GM12875 (cell line): ENCODE results near the gene ECE2.

Experiments used
- H3K4me3 ChIP-seq: one replicate; pipeline ENCODE4 v1.5.1; 2011; ENCODE audit warnings: low read depth, low read length, control low read depth
- TF ChIP-seq, protein P1 (sequence below): IDR thresholded peaks from 2 replicates; pipeline ENCODE4 v1.5.1; 2011; ENCODE audit warnings: low read depth, mild to moderate bottlenecking, control low read depth, inconsistent platforms, low read length, moderate library complexity, borderline replicate concordance; ENCODE audit not compliant: insufficient read depth

Gene ECE2

DNA sequence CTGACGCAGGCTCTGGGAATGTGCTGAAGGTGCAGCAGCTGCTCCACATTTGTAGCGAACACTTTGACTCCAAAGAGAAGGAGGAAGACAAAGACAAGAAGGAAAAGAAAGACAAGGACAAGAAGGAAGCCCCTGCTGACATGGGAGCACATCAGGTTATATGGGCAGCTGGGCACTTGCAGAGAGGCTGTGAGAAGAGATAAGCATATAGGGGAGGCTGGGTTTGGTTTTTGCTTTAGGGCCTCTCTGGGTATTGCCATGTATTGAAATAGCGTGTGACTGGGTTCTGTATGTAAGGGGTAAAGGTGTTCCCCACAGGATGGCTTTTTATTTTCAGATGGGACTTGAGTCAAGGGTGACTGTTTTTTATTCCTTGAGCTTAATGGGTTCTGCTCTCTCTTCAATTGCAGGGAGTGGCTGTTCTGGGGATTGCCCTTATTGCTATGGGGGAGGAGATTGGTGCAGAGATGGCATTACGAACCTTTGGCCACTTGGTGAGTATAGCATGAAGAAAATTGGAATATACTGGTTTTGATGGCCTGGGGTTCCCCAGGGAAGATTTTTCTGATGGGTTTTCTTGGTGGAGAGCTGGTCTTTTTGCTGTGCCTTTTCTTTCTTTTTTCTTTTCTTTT is 30.6 kb downstream of the ECE2 start:
- no peak overlapping the region for H3K4me3 ChIP-seq
- TF ChIP-seq, protein P1, sequence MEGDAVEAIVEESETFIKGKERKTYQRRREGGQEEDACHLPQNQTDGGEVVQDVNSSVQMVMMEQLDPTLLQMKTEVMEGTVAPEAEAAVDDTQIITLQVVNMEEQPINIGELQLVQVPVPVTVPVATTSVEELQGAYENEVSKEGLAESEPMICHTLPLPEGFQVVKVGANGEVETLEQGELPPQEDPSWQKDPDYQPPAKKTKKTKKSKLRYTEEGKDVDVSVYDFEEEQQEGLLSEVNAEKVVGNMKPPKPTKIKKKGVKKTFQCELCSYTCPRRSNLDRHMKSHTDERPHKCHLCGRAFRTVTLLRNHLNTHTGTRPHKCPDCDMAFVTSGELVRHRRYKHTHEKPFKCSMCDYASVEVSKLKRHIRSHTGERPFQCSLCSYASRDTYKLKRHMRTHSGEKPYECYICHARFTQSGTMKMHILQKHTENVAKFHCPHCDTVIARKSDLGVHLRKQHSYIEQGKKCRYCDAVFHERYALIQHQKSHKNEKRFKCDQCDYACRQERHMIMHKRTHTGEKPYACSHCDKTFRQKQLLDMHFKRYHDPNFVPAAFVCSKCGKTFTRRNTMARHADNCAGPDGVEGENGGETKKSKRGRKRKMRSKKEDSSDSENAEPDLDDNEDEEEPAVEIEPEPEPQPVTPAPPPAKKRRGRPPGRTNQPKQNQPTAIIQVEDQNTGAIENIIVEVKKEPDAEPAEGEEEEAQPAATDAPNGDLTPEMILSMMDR, result no peak

DNA sequence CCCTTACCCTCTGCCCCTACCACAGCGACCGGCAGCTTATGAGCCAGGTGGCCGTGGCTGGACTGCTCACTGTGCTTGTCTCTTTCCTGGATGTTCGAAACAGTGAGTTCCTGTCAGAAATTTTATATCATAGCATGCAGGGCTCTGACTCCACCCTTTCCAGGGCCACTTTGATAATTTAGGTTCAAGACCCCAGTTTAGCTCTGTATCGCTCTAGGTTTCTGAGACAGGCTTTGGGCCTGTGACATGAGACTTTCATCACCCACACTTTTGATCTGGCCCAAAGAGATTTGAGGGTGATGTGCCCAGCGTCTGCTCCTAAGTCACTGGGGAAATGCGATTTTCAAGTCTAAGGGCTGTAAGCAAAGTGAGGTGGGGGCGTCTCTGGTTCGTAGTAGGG is 32.1 kb downstream of the ECE2 start:
- no peak overlapping the region for H3K4me3 ChIP-seq
- TF ChIP-seq, protein P1, result no peak

DNA sequence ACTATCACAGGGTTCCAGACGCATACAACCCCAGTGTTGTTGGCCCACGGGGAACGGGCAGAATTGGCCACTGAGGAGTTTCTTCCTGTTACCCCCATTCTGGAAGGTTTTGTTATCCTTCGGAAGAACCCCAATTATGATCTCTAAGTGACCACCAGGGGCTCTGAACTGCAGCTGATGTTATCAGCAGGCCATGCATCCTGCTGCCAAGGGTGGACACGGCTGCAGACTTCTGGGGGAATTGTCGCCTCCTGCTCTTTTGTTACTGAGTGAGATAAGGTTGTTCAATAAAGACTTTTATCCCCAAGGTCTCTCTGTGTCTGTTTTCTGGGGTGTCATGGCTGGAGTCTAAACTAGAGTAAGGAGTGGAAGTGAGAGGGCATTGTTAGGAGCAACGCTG is 32.9 kb downstream of the ECE2 start:
- TF ChIP-seq, protein P1, result no peak
- H3K4me3 ChIP-seq, result no peak overlapping the region

DNA sequence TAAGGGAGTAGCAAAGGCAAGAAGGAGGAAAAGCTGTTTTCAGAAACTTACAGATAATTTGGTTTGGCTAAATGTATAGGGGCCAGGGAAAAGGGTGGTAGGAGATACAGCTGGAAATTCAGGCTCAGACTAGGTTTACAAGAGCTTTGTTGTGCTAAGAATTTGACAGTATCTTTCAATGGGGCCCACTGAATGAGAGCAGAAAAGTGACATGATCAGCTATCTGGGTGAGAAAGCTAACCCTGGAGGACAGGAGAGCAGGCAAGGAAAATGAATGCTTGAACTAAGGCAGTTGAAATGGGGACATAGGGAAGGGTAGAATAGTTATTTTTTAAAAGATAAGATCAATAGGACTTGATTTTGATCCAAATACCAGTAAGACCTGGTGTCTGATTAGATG is 35.8 kb downstream of the ECE2 start:
- TF ChIP-seq, protein P1, result no peak
- no peak overlapping the region for H3K4me3 ChIP-seq

DNA sequence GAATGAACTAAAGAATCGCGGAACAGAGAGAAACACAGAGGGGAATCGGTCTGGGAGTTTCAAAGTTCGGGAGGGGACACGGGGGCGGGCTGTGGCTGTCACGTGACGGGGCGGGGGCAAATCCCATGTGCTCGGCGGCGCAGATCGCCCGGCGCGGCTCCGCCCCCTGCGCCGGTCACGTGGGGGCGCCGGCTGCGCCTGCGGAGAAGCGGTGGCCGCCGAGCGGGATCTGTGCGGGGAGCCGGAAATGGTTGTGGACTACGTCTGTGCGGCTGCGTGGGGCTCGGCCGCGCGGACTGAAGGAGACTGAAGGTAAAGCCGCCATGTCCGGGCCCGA is 38.5 kb downstream of the ECE2 start, which contains the start of gene EIF4G1:
TSS of gene EIF4G1 (plus strand) at position 244 of the 337 bp plus-strand sequence. CDS start 1,191 bp downstream, outside the sequence.
- TF ChIP-seq, protein P1, result no peak
- H3K4me3 ChIP-seq, result peak within 1 kb of the TSS; percentile 88

DNA sequence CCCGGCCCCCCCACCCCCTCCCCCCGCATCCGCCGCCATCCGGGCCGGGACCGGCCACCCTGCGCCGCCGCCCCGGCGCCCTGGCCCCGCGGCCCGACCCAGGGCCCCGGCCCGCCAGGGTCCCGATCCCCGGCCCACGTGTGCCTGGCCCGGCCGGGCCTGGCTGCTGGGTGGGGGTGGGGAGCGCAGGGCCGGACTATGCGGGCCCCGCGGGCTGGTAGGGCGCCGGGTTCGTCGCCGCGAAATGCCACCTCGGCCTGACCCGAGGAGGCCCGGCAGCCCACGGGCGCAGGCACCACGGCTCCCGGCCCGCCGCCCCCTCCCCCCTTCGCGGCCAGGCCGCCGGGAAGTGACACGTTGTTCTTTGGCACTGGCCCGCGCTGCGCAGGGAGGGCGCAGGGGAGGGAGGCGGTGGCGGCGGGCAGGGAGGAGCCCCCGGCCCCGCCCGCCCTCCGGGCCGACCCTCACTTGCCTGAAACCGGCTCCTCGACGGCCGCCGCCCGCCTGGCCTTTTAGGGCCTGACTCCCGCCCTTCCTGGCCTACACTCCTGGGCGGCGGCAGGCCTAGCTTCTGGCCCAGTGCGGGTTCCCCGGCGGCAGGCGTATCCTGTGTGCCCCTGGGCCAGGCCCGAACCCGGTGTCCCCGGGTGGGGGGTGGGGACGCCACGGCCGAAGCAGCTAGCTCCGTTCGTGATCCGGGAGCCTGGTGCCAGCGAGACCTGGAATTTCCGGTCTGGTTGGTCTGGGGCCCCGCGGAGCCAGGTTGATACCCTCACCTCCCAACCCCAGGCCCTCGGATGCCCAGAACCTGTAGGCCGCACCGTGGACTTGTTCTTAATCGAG is 39.1 kb downstream of the ECE2 start:
- H3K4me3 ChIP-seq, result peak overlapping the region; percentile 88

More for the DNA sequence above, 39.1 kb downstream of the ECE2 start:
- TF ChIP-seq, protein P1, result no peak
